NCI-H128 (cell line): Measurements from ENCODE around the gene LMAN2L.

ENCODE experiments used
- DNase-seq: peaks from one replicate; lab custom pipeline; 2025; ENCODE audit not compliant: unreplicated experiment; lab: John Stamatoyannopoulos, UW

LMAN2L gene

GRCh38 chr2:96661324-96661723 lies 78.5 kb downstream of the LMAN2L start:
- DNase-seq = no peak

GRCh38 chr2:96656540-96656939 lies 83.3 kb downstream of the LMAN2L start:
- DNase-seq = no peak
